MV-4-11 (cell line): Measurements from ENCODE around the gene TRPM3.
A peak's percentile ranks its signal among the peaks of the same experiment; 100 is the strongest.

ENCODE experiments used
- DNase-seq: peaks from one replicate; lab custom pipeline; 2025; lab: John Stamatoyannopoulos, UW

TRPM3 gene

DNA sequence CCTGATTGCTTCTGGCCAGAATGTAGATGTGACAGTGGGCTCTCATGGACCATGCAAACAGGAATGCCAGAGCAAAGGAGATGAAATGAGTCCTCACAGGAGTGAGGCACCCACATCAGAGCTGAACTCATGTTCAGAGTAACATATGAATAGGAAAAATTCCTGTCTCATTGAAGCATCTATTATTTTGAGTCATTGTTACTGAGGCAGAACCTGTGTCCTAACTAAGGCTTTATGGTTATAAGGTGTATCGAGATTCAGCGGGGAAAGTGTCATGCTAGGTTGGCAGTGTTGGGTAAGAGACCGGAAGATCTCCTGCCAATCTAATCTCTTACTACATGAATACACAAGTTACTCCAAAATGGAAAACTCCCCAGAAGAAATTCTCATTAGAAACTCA lies 304.1 kb downstream of the TRPM3 start:
- no peak for DNase-seq

DNA sequence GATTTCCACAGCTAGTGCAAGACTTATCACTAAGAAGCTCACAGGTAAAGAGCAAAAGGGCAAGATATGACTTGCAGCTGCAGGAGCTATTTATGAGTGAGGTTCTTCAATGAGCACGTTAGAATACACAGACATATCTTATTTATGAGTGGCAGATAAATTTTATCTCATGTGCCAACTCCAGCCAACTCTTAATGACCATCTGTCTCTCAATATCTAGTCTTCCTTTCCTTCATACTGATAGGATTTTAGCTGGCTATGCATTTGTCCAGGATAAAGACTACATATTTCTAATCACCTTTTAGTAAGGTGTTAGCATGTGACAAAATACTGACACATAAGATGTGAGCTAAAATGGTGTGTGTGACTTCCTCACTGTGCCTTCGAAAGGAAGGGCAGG lies 304.5 kb downstream of the TRPM3 start:
- DNase-seq: no peak

DNA sequence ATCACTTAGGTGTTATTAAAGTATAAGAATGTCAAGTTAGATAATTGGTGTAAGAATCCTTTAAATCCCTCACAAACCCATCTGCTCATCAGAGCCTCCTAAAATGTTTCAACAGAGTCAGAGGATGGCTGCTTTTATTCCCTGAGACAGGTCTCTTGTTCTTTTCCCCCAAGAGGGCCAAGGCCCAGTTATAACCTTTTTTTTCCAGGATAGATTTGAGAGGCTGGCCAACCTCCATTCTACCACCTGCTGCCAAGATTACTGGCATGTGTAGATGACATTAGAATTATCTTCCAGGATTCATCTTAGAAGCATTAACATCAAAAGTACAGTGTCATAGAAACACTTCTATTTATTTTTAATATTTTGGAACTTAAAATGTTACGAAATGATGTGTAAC lies 305.1 kb downstream of the TRPM3 start:
- no peak for DNase-seq

DNA sequence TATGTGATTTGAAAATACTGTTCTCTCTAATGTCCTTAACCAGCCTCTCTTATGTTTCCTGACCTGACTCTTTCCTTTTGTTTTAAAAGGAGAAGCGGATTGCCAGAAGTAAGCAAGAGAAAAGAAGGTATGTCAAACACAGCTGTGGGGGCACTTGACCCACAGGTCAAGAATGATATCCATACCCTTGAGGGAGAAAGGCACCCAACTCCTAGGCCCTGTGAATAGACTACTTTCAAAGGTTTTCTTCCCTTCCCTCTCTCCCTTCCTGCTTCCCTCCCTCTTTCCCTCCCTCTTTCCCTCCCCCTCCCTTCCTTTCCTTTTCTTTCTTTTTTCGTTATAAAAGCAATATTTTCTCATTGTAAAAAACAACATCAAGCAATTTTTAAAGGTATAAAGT lies 306.8 kb downstream of the TRPM3 start:
- no peak for DNase-seq

DNA sequence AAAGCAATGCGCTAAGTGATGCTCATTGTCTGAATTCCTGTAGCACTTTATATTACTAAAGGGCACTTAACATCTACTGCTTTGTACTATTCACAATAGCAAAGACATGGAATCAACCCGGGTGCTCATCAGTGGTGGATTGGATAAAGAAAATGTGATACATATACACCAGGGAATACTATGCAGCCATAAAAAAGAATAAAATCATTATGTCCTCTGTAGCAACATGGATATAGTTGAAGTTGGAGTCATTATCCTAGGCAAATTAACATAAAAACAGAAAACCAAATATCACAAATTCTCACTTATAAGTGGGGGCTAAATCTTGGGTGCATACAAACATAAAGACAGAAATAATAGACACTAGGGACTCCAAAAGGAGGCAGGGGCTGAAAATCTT lies 308.3 kb downstream of the TRPM3 start:
- no peak for DNase-seq

DNA sequence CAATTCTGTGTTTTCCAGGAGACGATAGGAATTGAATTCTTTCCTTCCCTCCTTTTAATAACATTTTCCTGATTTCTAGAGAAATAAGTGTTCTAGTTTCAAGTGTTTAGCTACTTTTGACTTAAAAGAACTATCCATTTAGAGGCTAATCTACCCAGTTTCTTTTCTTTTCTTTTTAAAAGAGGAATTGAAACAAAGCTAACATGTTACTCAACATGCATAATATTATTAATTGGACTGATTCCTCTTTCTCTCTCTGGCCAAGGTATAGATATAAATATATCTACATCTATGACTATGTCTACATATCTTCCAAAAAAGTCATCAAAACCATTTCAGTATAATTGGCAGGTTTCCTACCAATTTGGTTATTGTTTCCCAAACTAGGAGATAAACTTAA lies 309.8 kb downstream of the TRPM3 start:
- peak; percentile 68 for DNase-seq

DNA sequence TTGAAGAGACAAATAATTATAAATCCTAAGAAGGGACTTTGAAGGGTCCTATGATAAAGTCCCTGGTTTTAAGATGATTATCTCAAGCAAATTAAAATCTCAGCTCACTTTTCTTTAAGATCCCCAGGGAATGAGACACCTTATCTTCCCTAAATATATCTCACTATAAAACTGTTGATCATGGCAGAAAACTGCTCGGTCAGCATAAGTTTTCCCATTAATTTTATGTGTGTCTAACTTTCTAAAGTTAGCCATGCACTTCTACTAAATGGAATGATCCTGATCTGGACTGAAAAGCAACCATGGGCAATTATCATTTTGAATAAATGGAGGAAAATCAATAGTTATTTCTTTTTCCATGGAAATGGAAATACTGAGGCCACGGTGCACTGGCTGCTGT lies 314.5 kb downstream of the TRPM3 start:
- no peak for DNase-seq

DNA sequence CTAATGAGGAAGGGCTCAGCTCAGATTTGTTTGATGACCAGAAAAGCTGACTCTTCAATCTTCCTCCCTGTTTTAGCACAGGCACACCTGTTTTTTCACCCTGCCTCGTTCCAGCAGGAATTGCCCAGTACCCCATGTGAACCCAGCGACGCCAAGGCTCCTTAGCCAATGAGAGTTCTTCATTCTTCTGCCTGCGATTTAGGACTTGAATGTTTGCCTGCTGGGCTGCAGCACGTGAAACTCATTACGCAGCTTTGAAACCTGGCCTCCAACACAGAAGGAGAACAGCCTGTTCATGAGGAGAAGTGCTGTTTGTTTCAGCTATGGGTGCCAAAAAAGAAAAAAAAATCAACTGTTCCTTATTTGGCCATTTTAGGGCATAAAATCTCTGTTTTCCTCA lies 315.5 kb downstream of the TRPM3 start:
- DNase-seq: no peak

DNA sequence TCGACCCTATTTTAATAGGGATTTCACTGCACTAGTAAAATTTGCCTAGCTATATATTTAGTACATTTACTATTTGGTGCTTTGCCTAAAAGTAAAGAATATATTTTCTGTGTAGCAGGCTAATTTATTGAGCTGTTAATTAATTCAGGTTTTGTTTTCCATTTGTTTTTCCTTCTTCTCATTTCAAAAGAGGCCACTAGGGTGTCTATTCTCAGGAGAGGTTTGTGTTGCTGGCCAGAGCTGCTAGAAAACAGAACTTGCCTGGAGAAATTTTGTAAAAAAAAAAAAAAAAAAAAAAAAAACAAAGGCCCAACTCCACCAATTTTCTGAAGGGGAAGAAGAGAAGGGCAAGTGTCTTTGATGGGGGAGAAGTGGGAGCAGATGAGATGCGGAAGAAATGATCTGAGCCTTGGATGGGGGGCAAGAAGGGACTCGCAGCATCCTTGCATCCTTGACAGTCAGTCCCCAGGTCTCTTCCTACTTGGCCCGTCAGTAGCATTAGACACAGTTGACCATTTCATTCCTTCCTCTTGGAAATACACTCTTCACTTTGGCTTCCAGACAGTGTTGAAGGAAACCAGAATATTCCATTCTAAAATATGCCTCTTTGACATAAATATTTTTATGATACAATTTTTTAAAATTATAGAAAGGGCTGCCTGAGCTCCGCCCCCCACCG lies 318.5 kb downstream of the TRPM3 start:
- no peak for DNase-seq

DNA sequence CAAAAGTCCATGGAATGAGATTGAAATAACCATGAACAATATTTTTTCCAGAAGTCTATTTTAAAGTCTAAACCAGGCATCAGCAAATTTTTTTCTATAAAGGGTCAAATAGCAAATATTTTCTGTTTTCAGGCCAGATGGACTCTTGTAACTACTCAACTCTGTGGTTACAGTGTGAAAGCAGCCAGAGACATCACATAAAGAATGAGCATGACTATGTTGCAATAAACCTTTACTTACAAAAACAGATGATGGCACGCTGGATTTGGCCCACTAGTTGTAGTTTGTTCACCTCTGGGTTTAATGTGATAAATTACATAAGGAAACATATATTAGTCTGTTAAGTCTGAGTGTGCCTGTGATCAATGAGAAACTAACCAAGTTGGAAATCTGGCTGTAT lies 319.2 kb downstream of the TRPM3 start:
- no peak for DNase-seq

DNA sequence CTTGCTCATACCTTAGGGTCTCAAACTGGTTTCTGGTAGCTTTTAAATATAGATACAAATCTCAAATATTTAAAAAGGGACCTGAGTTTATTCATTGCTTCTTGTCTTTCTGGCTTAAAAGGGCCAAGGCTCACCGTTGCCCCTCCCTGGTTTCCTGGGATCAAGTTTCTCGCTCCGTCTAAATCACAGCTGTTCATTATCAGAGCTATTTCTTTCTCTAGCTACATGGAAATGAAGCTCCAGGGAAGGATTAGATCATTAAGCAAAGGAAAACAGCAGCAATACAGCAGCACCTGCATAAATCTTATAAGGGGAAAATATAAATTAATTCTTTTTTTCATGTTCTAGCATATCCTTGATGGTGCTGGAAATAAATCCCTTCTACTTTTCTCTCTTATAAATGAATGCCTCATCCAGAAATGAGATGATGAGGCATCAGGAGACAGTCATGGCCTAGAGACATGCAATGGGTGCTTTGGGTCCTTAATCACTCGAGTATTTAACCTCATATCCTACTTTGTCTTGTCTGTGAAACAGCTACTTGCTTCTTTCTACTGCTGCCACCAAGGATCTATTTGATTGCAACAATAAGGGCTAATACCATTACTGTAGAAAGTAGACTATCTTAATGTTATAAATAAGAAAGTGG lies 320.1 kb downstream of the TRPM3 start:
- no peak for DNase-seq

DNA sequence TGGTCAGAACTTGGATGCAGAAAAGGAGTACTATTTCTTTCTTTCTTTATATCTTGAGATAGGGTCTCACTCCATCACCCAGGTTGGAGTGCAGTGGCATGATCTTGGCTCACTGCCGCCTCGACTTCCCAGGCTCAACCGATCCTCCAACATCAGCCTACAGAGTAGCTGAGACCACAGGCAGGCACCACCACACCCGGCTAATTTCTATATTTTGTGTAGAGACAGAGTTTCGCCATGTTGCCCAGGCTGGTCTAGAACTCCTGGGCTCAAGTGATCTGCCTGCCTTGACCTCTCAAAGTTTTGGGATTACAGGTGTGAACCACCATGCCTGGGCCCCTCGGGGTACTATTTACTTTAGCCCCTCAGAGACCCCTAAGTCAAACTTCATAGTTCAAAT lies 323.4 kb downstream of the TRPM3 start:
- no peak for DNase-seq

DNA sequence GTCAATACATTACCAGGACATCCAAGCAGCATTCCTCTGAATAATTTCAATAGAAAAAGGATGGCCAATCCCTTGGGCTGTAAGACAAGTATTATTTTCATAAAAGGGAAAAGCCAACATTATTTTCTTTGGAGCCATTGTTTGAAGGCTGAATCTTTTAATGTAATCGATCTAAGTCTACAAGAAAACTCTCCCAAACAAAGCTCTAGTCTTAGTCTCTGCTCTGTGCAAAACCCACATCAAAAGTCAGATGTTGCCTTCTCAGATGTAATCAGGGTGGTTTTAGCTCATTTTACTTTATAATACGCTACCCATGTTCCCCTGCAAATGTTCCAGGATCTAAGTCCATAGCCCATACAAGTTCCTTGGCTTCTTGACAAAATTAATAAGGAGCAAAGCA lies 325.6 kb downstream of the TRPM3 start:
- no peak for DNase-seq

DNA sequence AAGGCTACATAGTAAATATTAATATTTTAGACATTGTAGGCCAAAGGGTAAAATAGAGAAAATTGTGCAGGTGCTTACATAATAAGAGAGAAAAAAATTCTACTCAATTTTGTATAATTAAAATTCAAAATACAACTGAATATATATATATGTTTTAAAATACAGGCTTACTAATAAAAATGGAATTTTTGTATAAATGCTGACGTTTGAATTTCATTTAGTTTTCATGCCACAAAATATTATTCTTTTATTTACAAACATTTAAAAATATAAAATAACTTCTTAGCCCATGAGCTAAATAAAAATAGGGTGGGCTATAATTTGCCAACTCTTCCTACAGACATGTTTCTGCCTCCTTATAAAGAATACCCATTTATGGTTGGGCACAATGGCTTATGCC lies 328.6 kb downstream of the TRPM3 start:
- no peak for DNase-seq

DNA sequence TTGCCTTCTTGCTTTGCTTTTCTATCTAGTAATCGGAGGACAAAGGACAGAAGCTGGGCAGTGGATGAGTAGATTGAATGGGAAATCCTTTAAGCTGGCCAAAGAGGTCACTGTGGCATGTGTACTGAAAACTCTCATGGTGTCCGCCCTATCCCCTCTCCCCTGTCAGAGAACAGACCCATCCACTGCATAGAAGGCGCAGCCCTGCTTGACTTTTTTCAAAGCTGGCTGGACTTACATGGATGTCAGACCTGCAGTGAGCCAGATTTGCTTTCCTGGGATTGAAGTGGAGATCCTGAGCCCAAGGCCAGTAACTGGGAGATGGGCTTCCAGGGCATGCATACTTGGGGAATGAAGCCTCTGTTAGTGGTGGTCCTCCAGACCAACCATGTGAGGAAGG lies 329.5 kb downstream of the TRPM3 start:
- no peak for DNase-seq

DNA sequence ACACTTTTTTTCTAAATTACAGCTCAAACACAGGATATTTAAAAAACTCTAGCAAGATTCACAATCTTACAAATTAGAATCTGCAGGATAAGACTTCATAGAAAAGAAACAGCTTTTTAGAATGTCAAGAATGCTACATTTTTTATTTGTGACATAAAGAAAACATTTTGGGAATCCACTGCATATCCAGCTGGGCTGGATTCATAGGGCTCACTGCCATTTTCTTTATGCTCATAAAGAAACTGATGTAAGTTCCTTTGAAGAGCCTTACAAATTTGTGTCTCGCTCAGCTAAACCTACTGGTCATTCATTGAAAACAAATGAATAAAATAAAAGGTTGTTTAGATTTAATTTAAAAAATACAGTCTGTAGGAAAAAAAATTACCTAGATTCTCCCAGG lies 332.3 kb downstream of the TRPM3 start:
- DNase-seq: no peak

DNA sequence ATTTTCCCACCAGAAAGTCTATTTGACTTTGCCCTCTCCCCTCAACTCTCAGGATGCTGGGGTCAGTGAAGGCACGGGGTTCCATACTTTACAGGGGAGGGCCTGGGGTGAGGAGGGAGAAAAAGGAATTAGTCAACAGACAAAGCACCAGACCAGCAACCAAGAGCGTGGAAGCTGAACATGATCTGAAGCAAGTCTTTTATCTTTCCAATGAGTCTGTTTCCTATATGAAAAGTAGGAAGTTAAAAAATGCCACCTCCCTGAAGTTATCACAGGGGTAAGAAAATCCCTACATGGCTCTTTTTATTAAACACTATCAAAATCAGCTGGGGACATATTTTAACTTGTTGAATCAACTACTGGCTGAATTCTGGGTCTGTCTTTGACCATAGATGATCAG lies 337.0 kb downstream of the TRPM3 start:
- DNase-seq: no peak

DNA sequence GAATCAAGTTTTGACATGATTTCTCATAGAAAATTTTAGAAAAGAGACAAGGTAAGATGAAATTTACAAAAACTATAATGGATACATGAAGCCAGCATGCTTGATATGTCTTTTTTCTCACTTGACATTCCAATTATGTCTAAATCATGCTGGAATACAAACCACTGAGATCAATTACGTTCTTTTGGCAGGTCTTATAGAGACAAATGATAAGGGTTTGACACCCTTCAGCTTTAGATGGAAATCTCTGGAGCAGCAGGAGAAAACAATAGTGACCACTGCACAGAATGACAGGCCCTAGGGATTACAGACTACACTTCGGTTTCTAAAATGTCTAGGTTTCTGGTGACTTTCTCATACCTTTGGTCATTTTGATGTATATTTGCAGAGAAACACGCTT lies 342.9 kb downstream of the TRPM3 start:
- DNase-seq: no peak

DNA sequence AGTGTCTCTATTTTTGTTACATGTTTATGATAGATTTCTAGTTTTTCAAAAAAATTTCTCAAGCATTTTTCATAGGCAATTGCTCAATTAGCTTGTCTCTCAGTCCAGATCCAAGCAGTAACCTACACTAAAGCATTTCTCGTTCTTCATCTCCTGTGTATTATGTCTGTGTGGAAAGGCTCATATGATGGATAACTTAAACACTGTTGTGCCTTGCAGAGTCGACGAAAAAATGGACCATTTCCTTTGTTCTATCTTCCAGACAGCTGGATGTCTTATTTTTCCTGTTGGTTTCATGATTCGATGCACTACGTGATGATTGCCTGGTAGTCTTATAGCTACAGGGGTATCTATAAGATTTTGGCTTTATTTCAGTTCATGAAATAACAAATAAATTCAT lies 347.8 kb downstream of the TRPM3 start:
- DNase-seq: no peak

DNA sequence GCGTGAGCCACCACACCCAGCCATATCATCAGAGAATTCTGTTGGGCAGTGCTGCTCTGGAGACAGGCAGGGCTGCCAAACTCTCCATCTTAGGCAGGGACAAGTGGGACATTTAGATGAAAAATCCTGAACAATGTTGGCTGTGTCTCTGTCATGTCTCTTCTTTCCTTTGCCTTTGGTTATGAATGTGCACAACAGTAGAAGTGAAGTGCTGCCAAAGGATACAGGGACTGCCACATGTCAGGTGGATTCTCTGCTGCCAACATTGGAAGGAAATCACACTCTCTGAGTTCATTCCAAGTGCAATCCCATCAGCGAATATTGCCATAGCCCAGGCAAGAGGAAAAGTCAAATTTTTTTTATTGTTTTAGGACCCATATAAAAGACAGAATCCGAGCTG lies 348.8 kb downstream of the TRPM3 start:
- DNase-seq: no peak

DNA sequence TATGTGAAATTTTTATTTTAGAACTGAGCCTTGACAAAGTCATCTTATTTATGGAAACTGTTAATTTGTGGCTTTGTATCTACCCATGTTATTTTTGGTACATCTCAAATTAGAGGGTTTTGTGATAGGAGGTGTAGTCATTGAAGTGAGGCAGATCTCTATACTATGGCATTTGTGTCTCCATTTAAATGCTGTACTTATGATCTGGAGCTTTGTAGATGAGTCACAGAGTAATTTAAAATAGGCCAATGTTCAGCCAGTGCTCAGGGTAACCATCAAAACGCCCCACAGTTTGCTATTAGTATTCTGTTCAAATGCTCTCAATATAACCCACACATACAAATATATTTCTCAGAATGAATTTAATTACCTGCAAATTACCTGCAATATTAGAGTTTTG lies 355.5 kb downstream of the TRPM3 start:
- DNase-seq: no peak

DNA sequence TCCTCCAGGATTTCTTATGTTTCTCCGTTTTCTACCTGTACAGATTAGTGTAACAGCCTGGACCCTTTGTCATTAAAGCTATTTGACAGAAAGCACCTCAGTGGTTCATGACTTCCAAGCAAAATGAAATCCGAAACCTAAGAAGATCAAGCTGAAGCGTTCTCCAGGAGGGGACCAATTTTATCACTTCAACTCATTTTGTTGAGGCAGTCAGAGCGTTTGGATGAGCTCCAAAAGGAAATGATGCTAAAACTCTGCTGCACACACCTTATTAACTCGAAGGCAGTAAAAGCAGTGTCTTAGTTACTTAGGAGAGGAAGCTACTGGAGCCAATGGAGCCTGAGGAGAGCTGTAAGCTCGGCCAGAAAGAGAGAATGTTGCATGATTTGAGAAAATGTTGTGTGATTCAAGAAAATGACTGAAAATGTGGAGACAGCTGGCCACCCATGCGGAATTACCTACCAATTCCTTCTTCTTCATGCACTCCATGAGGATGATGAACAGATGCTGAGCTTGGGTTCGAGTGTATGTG lies 360.2 kb downstream of the TRPM3 start:
- no peak for DNase-seq

DNA sequence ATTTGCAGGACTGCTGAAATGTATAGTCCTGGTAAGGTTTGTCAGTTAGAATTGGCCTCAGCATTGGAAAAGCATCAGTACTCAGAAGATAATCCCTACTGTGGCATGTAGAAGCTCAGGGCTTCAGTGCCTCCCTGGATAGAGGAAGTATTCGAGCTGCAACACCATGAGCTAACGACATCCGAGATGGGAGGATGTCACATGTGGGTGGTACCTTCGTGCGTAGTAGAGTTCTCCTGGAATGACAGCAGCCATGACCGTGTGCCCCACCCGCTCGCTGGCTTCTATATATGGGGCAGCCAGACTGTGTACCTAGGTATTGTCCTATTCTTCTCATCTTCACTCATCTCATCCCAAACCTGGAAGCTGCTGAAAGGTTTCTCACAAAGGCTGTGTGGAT lies 361.2 kb downstream of the TRPM3 start:
- no peak for DNase-seq

DNA sequence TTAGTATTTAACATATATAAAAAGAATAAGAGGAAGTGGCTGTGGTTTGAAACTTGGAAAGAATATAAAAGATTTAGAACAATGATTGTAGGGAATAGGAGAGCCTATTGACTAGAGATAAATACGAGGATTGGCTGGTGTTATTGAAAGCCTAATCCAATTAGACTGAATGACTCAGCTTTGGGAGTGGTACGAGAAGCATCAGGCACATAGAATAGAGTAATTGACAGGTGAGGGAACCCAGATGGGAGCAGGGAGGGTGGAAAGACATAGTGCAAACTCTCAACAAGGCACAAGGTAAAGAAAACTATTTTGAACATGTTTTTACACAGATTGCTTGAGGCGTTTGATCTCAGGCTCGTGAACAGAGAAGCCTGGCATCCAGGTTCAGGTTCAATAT lies 368.1 kb downstream of the TRPM3 start:
- DNase-seq: no peak
